IMR-90 (cell line): Measurements from ENCODE around the gene CCDC141.

Experiments
- FOS ChIP-seq: fragments of 150-350 bp; IDR thresholded peaks from 2 replicates; pipeline ENCODE4 v1.6.1; 2016; ENCODE audit warnings: low read depth, low read length
- MAZ ChIP-seq: IDR thresholded peaks from 2 replicates; pipeline ENCODE4 v1.6.1; 2012; ENCODE audit warnings: low read depth, mild to moderate bottlenecking, low read length, improper control_type of control experiment, moderate library complexity, borderline replicate concordance
- POLR2A ChIP-seq: IDR thresholded peaks from 2 replicates; pipeline ENCODE4 v1.6.1; 2012; ENCODE audit warnings: mild to moderate bottlenecking, low read depth, low read length
- RAD21 ChIP-seq: IDR thresholded peaks from 2 replicates; pipeline ENCODE4 v1.6.1; 2012; ENCODE audit warnings: low read length, improper control_type of control experiment
- RFX5 ChIP-seq: IDR thresholded peaks from 2 replicates; pipeline ENCODE4 v1.8.0; 2012; ENCODE audit warnings: low read depth, mild to moderate bottlenecking, low read length, moderate library complexity

- TF ChIP-seq POLR2A (no peak), RFX5 (no peak), MAZ (no peak), RAD21 (no peak), FOS (no peak)
These were observed 243.4 kb downstream of the CCDC141 start for GRCh38 chr2:178806543-178806942.
